Right atrium auricular region (tissue), 2 donors: ENCODE results near the gene UNKL. TPM values are rescaled to one million over a fixed set of nuclear protein-coding genes. Genes with fewer than 3 reads are reported as not detected.

Source experiments
- DNase-seq: peaks from one replicate; pipeline ENCODE4 v3.0.0-alpha.2; 2019; ENCODE audit warnings: low spot score
- H3K27ac ChIP-seq, 2 donors: fragments of 200-600 bp; sonication (generic); 1 replicate in 1 of 2; 2 replicates in 1 of 2; pipeline ENCODE4 v1.5.1; 2016 to 2019
- H3K27me3 ChIP-seq, 2 donors: fragments of 200-600 bp; sonication (generic); one replicate each; pipeline versions ENCODE4 v1.5.1 to v1.6.0; 2017 to 2019
- H3K36me3 ChIP-seq: fragments of 200-600 bp; sonication (generic); one replicate; pipeline ENCODE4 v1.5.1; 2016
- H3K4me1 ChIP-seq, 2 donors: fragments of 200-600 bp; sonication (generic); one replicate each; pipeline versions ENCODE4 v1.5.1 to v1.6.0; 2017 to 2019
- H3K4me3 ChIP-seq, 2 donors: fragments of 200-600 bp; sonication (generic); 1 replicate in 1 of 2; 2 replicates in 1 of 2; pipeline ENCODE4 v1.5.1; 2017 to 2019; ENCODE audit warnings: mild to moderate bottlenecking in 1 of 2, moderate library complexity in 1 of 2
- H3K9me3 ChIP-seq, 2 donors: fragments of 200-600 bp; sonication (generic); one replicate each; pipeline ENCODE4 v1.5.1; 2019
- CTCF ChIP-seq, 2 donors: fragments of 200-600 bp; sonication (generic); IDR thresholded peaks; one replicate each; pipeline ENCODE4 v1.5.1; 2019; ENCODE audit warnings: antibody characterized with exemption in 2 of 2
- total RNA-seq, 2 donors: library from RNA; depleted of rRNA; stranded (reverse); fragments of >200 nt; gene quantifications; one replicate each; pipeline ENCODE4 v1.1.0, GENCODE V29; 2016

Gene UNKL
- total RNA-seq, 2 donors from 2014 or later, result 11.0 to 17.6 TPM

GRCh38 chr16:1453316-1453715 lies 38.8 kb upstream of the UNKL start:
- no peak overlapping the region for H3K27ac ChIP-seq
- no peak for DNase-seq

GRCh38 chr16:1452530-1452929 lies 38.0 kb upstream of the UNKL start:
- peaks cover 88% of the 10 kb centered on the region for H3K36me3 ChIP-seq
- no peaks in the 10 kb centered on the region for H3K27me3 ChIP-seq
- H3K27ac ChIP-seq, result no peak overlapping the region
- H3K4me1 ChIP-seq, result no peaks in the 10 kb centered on the region
- DNase-seq, result no peak
- TF ChIP-seq CTCF (IDR thresholded peaks at IDR 0.05), result no peak
- H3K4me3 ChIP-seq, result no peak overlapping the region
- no peaks in the 10 kb centered on the region for H3K9me3 ChIP-seq

More at GRCh38 chr16:1453316-1453715, 38.8 kb upstream of the UNKL start:
- peaks cover 86% of the 10 kb centered on the region for H3K36me3 ChIP-seq
- H3K27me3 ChIP-seq, result no peaks in the 10 kb centered on the region
- H3K4me3 ChIP-seq, result no peak overlapping the region
- no peaks in the 10 kb centered on the region for H3K9me3 ChIP-seq
- no peaks in the 10 kb centered on the region for H3K4me1 ChIP-seq
- TF ChIP-seq CTCF (IDR thresholded peaks at IDR 0.05), result no peak

GRCh38 chr16:1451702-1452392 lies 37.3 kb upstream of the UNKL start:
- TF ChIP-seq CTCF (IDR thresholded peaks at IDR 0.05), result no peak
- peaks cover 88% of the 10 kb centered on the region for H3K36me3 ChIP-seq
- no peak overlapping the region for H3K27ac ChIP-seq
- H3K27me3 ChIP-seq, result no peaks in the 10 kb centered on the region
- no peak for DNase-seq
- no peaks in the 10 kb centered on the region for H3K4me1 ChIP-seq
- no peak overlapping the region for H3K4me3 ChIP-seq
- H3K9me3 ChIP-seq, result no peaks in the 10 kb centered on the region

GRCh38 chr16:1450841-1451240 lies 36.3 kb upstream of the UNKL start:
- Histone ChIP-seq H3K27me3 (no peaks in the 10 kb centered on the region), H3K36me3 (peaks cover 88% of the 10 kb centered on the region), H3K27ac (no peak overlapping the region), H3K9me3 (no peaks in the 10 kb centered on the region), H3K4me1 (no peaks in the 10 kb centered on the region), H3K4me3 (no peak overlapping the region)
- no peak for TF ChIP-seq CTCF (IDR thresholded peaks at IDR 0.05)
- no peak for DNase-seq

- no peak for DNase-seq
- Histone ChIP-seq H3K9me3 (no peaks in the 10 kb centered on the region), H3K4me3 (no peak overlapping the region), H3K27ac (no peak overlapping the region), H3K27me3 (no peaks in the 10 kb centered on the region), H3K4me1 (no peaks in the 10 kb centered on the region), H3K36me3 (peaks cover 86% of the 10 kb centered on the region)
- no peak for TF ChIP-seq CTCF (IDR thresholded peaks at IDR 0.05)
These were observed 35.7 kb upstream of the UNKL start for GRCh38 chr16:1450218-1450617.
